Stimulated activated CD4-positive, alpha-beta T cell treated with anti-CD3 and anti-CD28 coated beads, Interleukin-12 subunit alpha, Interleukin-12 subunit beta, amount 100 ng/mL, for 48 hours (primary cell): ENCODE data around the gene PCDH12.

Experiments used
- DNase-seq, 3 donors: peaks; one replicate each; pipeline ENCODE4 v3.0.0-alpha.2; 2020; ENCODE audit warnings: low read depth in 2 of 3, low spot score in 1 of 3

The PCDH12 gene

GRCh38 chr5:141966963-141967333 lies 8.9 kb upstream of the PCDH12 start:
- no peak for DNase-seq

- no peak for DNase-seq
These were observed 8.4 kb upstream of the PCDH12 start for GRCh38 chr5:141966275-141966962.

- DNase-seq = no peak
These were observed 7.1 kb upstream of the PCDH12 start for GRCh38 chr5:141965071-141965470.

GRCh38 chr5:141963701-141964100 lies 5.7 kb upstream of the PCDH12 start:
- DNase-seq = no peak

GRCh38 chr5:141961466-141961865 lies 3.5 kb upstream of the PCDH12 start:
- no peak for DNase-seq

GRCh38 chr5:141960449-141961323 lies 2.7 kb upstream of the PCDH12 start:
- peak; percentile 82 to 92 (median 84) for DNase-seq

GRCh38 chr5:141960018-141960417 lies 2.0 kb upstream of the PCDH12 start:
- DNase-seq = no peak

- no peak for DNase-seq
These were observed 657 bp upstream of the PCDH12 start for GRCh38 chr5:141958546-141959172.

- no peak for DNase-seq
These were observed 520 bp downstream of the PCDH12 start for GRCh38 chr5:141957367-141957996.

- DNase-seq = no peak
These were observed 3.8 kb downstream of the PCDH12 start for GRCh38 chr5:141954194-141954593.

GRCh38 chr5:141952020-141952419 lies 6.0 kb downstream of the PCDH12 start:
- no peak for DNase-seq

- peak in 1 of 3 donors; percentile 28 for DNase-seq
These were observed 6.6 kb downstream of the PCDH12 start for GRCh38 chr5:141951332-141951781.

GRCh38 chr5:141950207-141951005 lies 7.6 kb downstream of the PCDH12 start:
- no peak for DNase-seq

GRCh38 chr5:141949511-141949910 lies 8.5 kb downstream of the PCDH12 start:
- no peak for DNase-seq

- no peak for DNase-seq
These were observed 9.2 kb downstream of the PCDH12 start for GRCh38 chr5:141948812-141949211.

GRCh38 chr5:141947316-141947715 lies 10.7 kb downstream of the PCDH12 start:
- no peak for DNase-seq

- DNase-seq = no peak
These were observed 12.4 kb downstream of the PCDH12 start for GRCh38 chr5:141945511-141946051.

GRCh38 chr5:141944076-141944475 lies 13.9 kb downstream of the PCDH12 start:
- no peak for DNase-seq

- no peak for DNase-seq
These were observed 15.7 kb downstream of the PCDH12 start for GRCh38 chr5:141942185-141942857.

- no peak for DNase-seq
These were observed 16.2 kb downstream of the PCDH12 start for GRCh38 chr5:141941779-141942178.
